Neural crest cell (in vitro differentiated cells): ENCODE measurements around the gene CPEB2. TPM values are rescaled to one million over a fixed set of nuclear protein-coding genes. Genes with fewer than 3 reads are reported as not detected.

ENCODE experiments used
- DNase-seq: peaks from one replicate; pipeline ENCODE4 v3.0.0; 2021; ENCODE audit warnings: low read depth, mixed read lengths, low spot score
- H3K27ac Mint-ChIP-seq: one replicate; pipeline ENCODE4 v1.8.0; 2021; ENCODE audit warnings: mild to moderate bottlenecking, mixed read lengths; ENCODE audit not compliant: unreplicated experiment
- H3K27me3 Mint-ChIP-seq: 2 replicates; pipeline ENCODE4 v1.8.0; 2021; ENCODE audit warnings: low read depth, mild to moderate bottlenecking, mixed read lengths
- H3K36me3 Mint-ChIP-seq: 2 replicates; pipeline ENCODE4 v1.8.0; 2021; ENCODE audit warnings: low read depth, mild to moderate bottlenecking, mixed read lengths
- H3K4me1 Mint-ChIP-seq: 2 replicates; pipeline ENCODE4 v1.8.0; 2021; ENCODE audit warnings: mixed read lengths
- H3K4me3 Mint-ChIP-seq: one replicate; pipeline ENCODE4 v1.8.0; 2021; ENCODE audit warnings: mild to moderate bottlenecking, mixed read lengths
- H3K9me3 Mint-ChIP-seq: 2 replicates; pipeline ENCODE4 v1.8.0; 2021; ENCODE audit warnings: mixed read lengths
- CTCF ChIP-seq: fragments of 200-600 bp; sonication (generic); conservative IDR thresholded peaks from 2 replicates; pipeline ENCODE4 v1.5.0; 2021; ENCODE audit warnings: antibody characterized with exemption, mild to moderate bottlenecking
- total RNA-seq: library from RNA; stranded (reverse); gene quantifications from 2 replicates; pipeline ENCODE4 v1.2.1, GENCODE V29; 2021

The CPEB2 gene
- total RNA-seq, 1 donor from 2014 or later, result 5.1 TPM

DNA sequence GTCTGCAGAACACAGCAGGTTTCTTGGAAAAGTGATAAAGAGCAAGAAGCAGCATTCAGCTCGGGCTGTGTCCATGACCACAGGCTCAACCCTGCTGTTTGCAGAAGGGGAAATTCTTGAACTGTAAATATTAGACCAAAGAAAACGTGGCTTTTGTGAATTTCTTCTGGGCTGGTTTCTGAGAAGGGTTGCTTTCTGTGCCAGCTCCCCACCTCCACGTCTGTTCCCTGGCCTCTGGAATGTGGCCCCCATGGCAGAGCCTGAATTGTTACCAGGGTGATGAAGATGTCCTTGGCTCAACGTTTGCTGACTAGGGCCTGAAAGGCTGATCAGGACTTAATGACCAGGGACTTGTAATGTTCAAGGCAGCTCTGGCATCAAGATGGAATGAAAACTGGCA is 116.0 kb downstream of the CPEB2 start:
- Mint-ChIP-seq H3K4me1 (no peaks in the 10 kb centered on the region), H3K27me3 (no peaks in the 10 kb centered on the region), H3K36me3 (peaks cover 4% of the 10 kb centered on the region), H3K27ac (no peak overlapping the region), H3K9me3 (peaks cover 2% of the 10 kb centered on the region), H3K4me3 (no peak overlapping the region)
- no peak for TF ChIP-seq CTCF
- no peak for DNase-seq
